ENCODE data around the gene INSIG1. TPM values are rescaled to one million over a fixed set of nuclear protein-coding genes. Genes with fewer than 3 reads are reported as not detected.

Gene INSIG1
- total and polyA plus RNA-seq, 2 experiments from 2014 or later = 70.3 to 131 TPM

- H3K36me3 ChIP-seq (ENCODE audit: insufficient read depth) = no peaks in the 10 kb centered on the region
- no peak overlapping the region for H3K27ac ChIP-seq (ENCODE audit: low read depth)
- peaks cover 7% of the 10 kb centered on the region; the same call in 2 of the 3 replicates for H3K9me3 Mint-ChIP-seq
- no peak overlapping the region for H2AFZ ChIP-seq
- H3K4me1 Mint-ChIP-seq = no peaks in the 10 kb centered on the region
- peaks cover 4% of the 10 kb centered on the region for H3K27me3 Mint-ChIP-seq (ENCODE audit: insufficient read depth, low read depth, poor library complexity)
- no peaks in the 10 kb centered on the region for H3F3A ChIP-seq (replicated peaks; ENCODE audit: low read depth)
- TF ChIP-seq ETS1 (IDR thresholded peaks at IDR 0.05) (no peak), REST (IDR thresholded peaks at IDR 0.05; ENCODE audit: unreplicated experiment) (no peak), JUNB (IDR thresholded peaks at IDR 0.05; ENCODE audit: unreplicated experiment) (no peak), NANOG (IDR thresholded peaks at IDR 0.05; ENCODE audit: borderline replicate concordance) (no peak), STAT1 (IDR thresholded peaks at IDR 0.05; ENCODE audit: unreplicated experiment) (no peak), ZNF462 (CRISPR knock-in tag; IDR thresholded peaks at IDR 0.05) (no peak), CREB1 (CRISPR knock-in tag; IDR thresholded peaks at IDR 0.05; ENCODE audit: low read depth) (no peak), POLR2AphosphoS5 (IDR thresholded peaks at IDR 0.05; ENCODE audit: low read depth) (no peak), CTCF (conservative IDR thresholded peaks at IDR 0.05; ENCODE audit: low read depth in 2 of 2) (no peak), EZH2phosphoT487 (IDR thresholded peaks at IDR 0.05; ENCODE audit: unreplicated experiment) (no peak), EZH2 (IDR thresholded peaks at IDR 0.05; ENCODE audit: low read depth, unreplicated experiment) (no peak), ZNF331 (CRISPR knock-in tag; IDR thresholded peaks at IDR 0.05; ENCODE audit: low read depth) (no peak), ZNF114 (CRISPR knock-in tag; IDR thresholded peaks at IDR 0.05) (no peak)
- no peaks in the 10 kb centered on the region for H3K36me3 Mint-ChIP-seq (ENCODE audit: low read depth)
- no peaks in the 10 kb centered on the region for H4K20me1 ChIP-seq (replicated peaks; ENCODE audit: insufficient read depth)
- H3K4me3 Mint-ChIP-seq = no peak overlapping the region
- H3K27ac Mint-ChIP-seq = no peak overlapping the region
- H3K4me3 ChIP-seq = no peak overlapping the region
- ATAC-seq (no peak), DNase-seq (ENCODE audit: low spot score) (no peak)
- no peaks in the 10 kb centered on the region for H3K79me2 ChIP-seq (replicated peaks; ENCODE audit: insufficient read depth)
- H3K4me1 ChIP-seq (ENCODE audit: insufficient read depth) = no peaks in the 10 kb centered on the region
- H3K9me2 ChIP-seq (ENCODE audit: insufficient read depth) = no peaks in the 10 kb centered on the region
- no peaks in the 10 kb centered on the region for H3K27me3 ChIP-seq (ENCODE audit: insufficient read depth)
- no peak overlapping the region for H3K4me2 ChIP-seq
These were observed 27.2 kb downstream of the INSIG1 start for GRCh38 chr7:155324918-155325235.

Measured in GM23338 (cell line).